ENCODE data around the gene MTMR2. TPM values are rescaled to one million over a fixed set of nuclear protein-coding genes. Genes with fewer than 3 reads are reported as not detected.

The MTMR2 gene
- total and polyA plus RNA-seq, 2 of the 13 experiments (the other 11 are each of a cell fraction or from before 2014, with no cell fraction given), result 12.7 to 22.3 TPM

- no peak for TF ChIP-seq MLX (CRISPR knock-in tag; IDR thresholded peaks at IDR 0.05)
- no peak for TF ChIP-seq ZBTB20 (CRISPR knock-in tag; IDR thresholded peaks at IDR 0.05; ENCODE audit: borderline replicate concordance, low read depth)
- no peaks in the 10 kb centered on the region for H3K27me3 ChIP-seq (ENCODE audit: control insufficient read depth in 1 of 2, insufficient read depth in 2 of 2, low read length in 2 of 2)
- peaks cover 12% of the 10 kb centered on the region; the same call in 1 of the 2 replicates for H3K4me1 ChIP-seq (ENCODE audit: insufficient read depth, low read length)
- no peak for ATAC-seq
- no peaks in the 10 kb centered on the region for H4K20me1 ChIP-seq (ENCODE audit: insufficient read depth, low read length)
- no peak for DNase-seq (ENCODE audit: low spot score)
- intact Hi-C loops (cut with micrococcal nuclease; ENCODE audit: unreplicated experiment), result no loop called here
- peaks cover 49% of the 10 kb centered on the region for H3K79me2 ChIP-seq (ENCODE audit: insufficient read depth, low read length)
- no peak overlapping the region for H3K4me2 ChIP-seq (ENCODE audit: low read depth, low read length)
- no peak for FAIRE-seq
- 94% methylated on average over 4 of the region's 4 CpGs for WGBS (ENCODE audit: low lambda C conversion rate)
- no peak overlapping the region for H3K4me3 ChIP-seq (replicated peaks in 1 of 3; ENCODE audit: insufficient read depth in 1 of 3, low read depth in 2 of 3, low read length in 3 of 3)
- ChIA-PET POLR2A (no interaction called here), CTCF (ENCODE audit: low intra/inter-chr PET ratio, low total read pairs) (no interaction called here)
- no peak overlapping the region for H3K27ac ChIP-seq (ENCODE audit: extremely low read length, insufficient read depth, low read length)
- peaks cover 0 to 2% of the 10 kb centered on the region in 2 experiments; a peak in 2 of 5 replicates for H3K36me3 ChIP-seq (replicated peaks in 1 of 2; ENCODE audit: control insufficient read depth in 1 of 2, insufficient read depth in 2 of 2, low read length in 2 of 2)
- H2AFZ ChIP-seq (ENCODE audit: low read length), result no peak overlapping the region
- no TSS peak for BruUV-seq (replicated peaks)
- in situ Hi-C loops (cut with HindIII; ENCODE audit: extremely low pct_ligation_motif_present, low pct_unique_long_range_greater_than_20kb), result no loop called here
- H3K9ac ChIP-seq (ENCODE audit: insufficient read depth, low read depth, low read length), result no peak overlapping the region
- H3K9me3 ChIP-seq (ENCODE audit: low read length), result no peaks in the 10 kb centered on the region
These were observed 10.9 kb downstream of the MTMR2 start for GRCh38 chr11:95912902-95913560.

- no peaks in the 10 kb centered on the region for H3K4me1 ChIP-seq (ENCODE audit: insufficient read depth, low read length)
- H3K9me3 ChIP-seq (ENCODE audit: low read length), result no peaks in the 10 kb centered on the region
- FAIRE-seq (no peak), ATAC-seq (no peak), DNase-seq (ENCODE audit: low spot score) (no peak)
- peaks cover 0 to 2% of the 10 kb centered on the region in 2 experiments; a peak in 2 of 5 replicates for H3K36me3 ChIP-seq (replicated peaks in 1 of 2; ENCODE audit: control insufficient read depth in 1 of 2, insufficient read depth in 2 of 2, low read length in 2 of 2)
- no peak overlapping the region for H3K4me2 ChIP-seq (ENCODE audit: low read depth, low read length)
- no peaks in the 10 kb centered on the region for H3K27me3 ChIP-seq (ENCODE audit: control insufficient read depth in 1 of 2, insufficient read depth in 2 of 2, low read length in 2 of 2)
- no peak overlapping the region for H3K27ac ChIP-seq (ENCODE audit: extremely low read length, insufficient read depth, low read length)
- no peaks in the 10 kb centered on the region; the same call in 1 of the 2 replicates for H4K20me1 ChIP-seq (ENCODE audit: insufficient read depth, low read length)
- no peak overlapping the region for H3K9ac ChIP-seq (ENCODE audit: insufficient read depth, low read depth, low read length)
- H2AFZ ChIP-seq (ENCODE audit: low read length), result no peak overlapping the region
- in situ Hi-C loops (cut with HindIII; ENCODE audit: extremely low pct_ligation_motif_present, low pct_unique_long_range_greater_than_20kb) (no loop called here), intact Hi-C loops (cut with micrococcal nuclease; ENCODE audit: unreplicated experiment) (no loop called here)
- no TSS peak for BruUV-seq (replicated peaks)
- CTCF ChIA-PET (ENCODE audit: low intra/inter-chr PET ratio, low total read pairs), result no interaction called here
- no peak overlapping the region for H3K4me3 ChIP-seq (replicated peaks in 1 of 3; ENCODE audit: insufficient read depth in 1 of 3, low read depth in 2 of 3, low read length in 3 of 3)
- peaks cover 43% of the 10 kb centered on the region for H3K79me2 ChIP-seq (ENCODE audit: insufficient read depth, low read length)
- 95% methylated on average over 3 of the region's 3 CpGs for WGBS (ENCODE audit: low lambda C conversion rate)
- POLR2A ChIA-PET, result no interaction called here
- TF ChIP-seq SP4 (CRISPR knock-in tag; IDR thresholded peaks at IDR 0.05), result no peak
- no peak for TF ChIP-seq MYC (CRISPR knock-in tag; IDR thresholded peaks at IDR 0.05; ENCODE audit: borderline replicate concordance)
- no peak for TF ChIP-seq ZNF569 (CRISPR knock-in tag; IDR thresholded peaks at IDR 0.05; ENCODE audit: borderline replicate concordance)
- TF ChIP-seq ZNF691 (CRISPR knock-in tag; IDR thresholded peaks at IDR 0.05; ENCODE audit: borderline replicate concordance, low read depth), result no peak
- no peak for TF ChIP-seq ATF5 (CRISPR knock-in tag; IDR thresholded peaks at IDR 0.05; ENCODE audit: low read depth)
- TF ChIP-seq ZNF275 (CRISPR knock-in tag; IDR thresholded peaks at IDR 0.05; ENCODE audit: borderline replicate concordance), result no peak
- no peak for TF ChIP-seq ZNF382 (CRISPR knock-in tag; IDR thresholded peaks at IDR 0.05; ENCODE audit: borderline replicate concordance)
- TF ChIP-seq MEIS1 (CRISPR knock-in tag; IDR thresholded peaks at IDR 0.05; ENCODE audit: borderline replicate concordance), result no peak
- no peak for TF ChIP-seq HMGA1 (CRISPR knock-in tag; conservative IDR thresholded peaks at IDR 0.05)
- no peak for TF ChIP-seq MIER3 (CRISPR knock-in tag; IDR thresholded peaks at IDR 0.05; ENCODE audit: borderline replicate concordance)
- no peak for TF ChIP-seq DNMT1 (CRISPR knock-in tag; IDR thresholded peaks at IDR 0.05)
- no peak for TF ChIP-seq NR0B2 (CRISPR knock-in tag; IDR thresholded peaks at IDR 0.05)
These were observed 12.5 kb downstream of the MTMR2 start for GRCh38 chr11:95911369-95911759.

All from HepG2 (cell line).